ENCODE measurements around the gene SRRM3. TPM values are rescaled to one million over a fixed set of nuclear protein-coding genes. Genes with fewer than 3 reads are reported as not detected.

Gene SRRM3
- total RNA-seq, 1 experiment from 2014 or later, result 0.21 TPM

DNA sequence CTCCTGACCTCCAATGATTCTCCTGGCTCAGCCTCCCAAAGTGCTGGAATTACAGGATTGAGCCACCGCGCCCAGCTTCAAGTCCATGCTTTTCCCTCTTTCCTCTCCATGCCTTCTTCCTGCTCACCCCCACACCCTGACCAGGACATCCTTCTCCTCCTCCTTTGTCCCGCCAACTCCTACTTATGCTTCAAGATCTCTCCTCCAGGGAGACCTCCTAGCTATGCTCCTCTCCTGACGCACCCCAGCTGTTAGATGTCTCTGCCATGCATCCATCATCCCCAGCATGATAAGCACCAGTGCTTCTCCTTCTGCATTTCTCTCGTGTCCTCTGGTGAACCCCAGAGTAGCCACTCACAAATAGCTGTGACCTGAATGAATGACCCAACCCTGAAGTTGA is 21.1 kb downstream of the SRRM3 start:
- Mint-ChIP-seq H3K4me3 (ENCODE audit: low read depth, unreplicated experiment) (no peak overlapping the region), H3K27me3 (ENCODE audit: unreplicated experiment) (peaks cover 55% of the 10 kb centered on the region), H3K27ac (ENCODE audit: unreplicated experiment) (no peak overlapping the region), H3K36me3 (ENCODE audit: insufficient read depth, unreplicated experiment) (peaks cover 5% of the 10 kb centered on the region), H3K9me3 (ENCODE audit: low read depth, unreplicated experiment) (no peaks in the 10 kb centered on the region), H3K4me1 (ENCODE audit: low read depth, unreplicated experiment) (no peaks in the 10 kb centered on the region)
- BruUV-seq (replicated peaks), result no TSS peak
- TF ChIP-seq, protein P1, sequence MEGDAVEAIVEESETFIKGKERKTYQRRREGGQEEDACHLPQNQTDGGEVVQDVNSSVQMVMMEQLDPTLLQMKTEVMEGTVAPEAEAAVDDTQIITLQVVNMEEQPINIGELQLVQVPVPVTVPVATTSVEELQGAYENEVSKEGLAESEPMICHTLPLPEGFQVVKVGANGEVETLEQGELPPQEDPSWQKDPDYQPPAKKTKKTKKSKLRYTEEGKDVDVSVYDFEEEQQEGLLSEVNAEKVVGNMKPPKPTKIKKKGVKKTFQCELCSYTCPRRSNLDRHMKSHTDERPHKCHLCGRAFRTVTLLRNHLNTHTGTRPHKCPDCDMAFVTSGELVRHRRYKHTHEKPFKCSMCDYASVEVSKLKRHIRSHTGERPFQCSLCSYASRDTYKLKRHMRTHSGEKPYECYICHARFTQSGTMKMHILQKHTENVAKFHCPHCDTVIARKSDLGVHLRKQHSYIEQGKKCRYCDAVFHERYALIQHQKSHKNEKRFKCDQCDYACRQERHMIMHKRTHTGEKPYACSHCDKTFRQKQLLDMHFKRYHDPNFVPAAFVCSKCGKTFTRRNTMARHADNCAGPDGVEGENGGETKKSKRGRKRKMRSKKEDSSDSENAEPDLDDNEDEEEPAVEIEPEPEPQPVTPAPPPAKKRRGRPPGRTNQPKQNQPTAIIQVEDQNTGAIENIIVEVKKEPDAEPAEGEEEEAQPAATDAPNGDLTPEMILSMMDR (IDR thresholded peaks at IDR 0.05; ENCODE audit: unreplicated experiment), result no peak
- intact Hi-C loops (cut with micrococcal nuclease; ENCODE audit: unreplicated experiment), result no loop called here
- no peak for DNase-seq
- CTCF ChIA-PET, result interaction anchor here (1.3 kb wide), 1 partner anchor 91 kb away, joined by 3 read pairs; no protein-coding TSS in a partner anchor

DNA sequence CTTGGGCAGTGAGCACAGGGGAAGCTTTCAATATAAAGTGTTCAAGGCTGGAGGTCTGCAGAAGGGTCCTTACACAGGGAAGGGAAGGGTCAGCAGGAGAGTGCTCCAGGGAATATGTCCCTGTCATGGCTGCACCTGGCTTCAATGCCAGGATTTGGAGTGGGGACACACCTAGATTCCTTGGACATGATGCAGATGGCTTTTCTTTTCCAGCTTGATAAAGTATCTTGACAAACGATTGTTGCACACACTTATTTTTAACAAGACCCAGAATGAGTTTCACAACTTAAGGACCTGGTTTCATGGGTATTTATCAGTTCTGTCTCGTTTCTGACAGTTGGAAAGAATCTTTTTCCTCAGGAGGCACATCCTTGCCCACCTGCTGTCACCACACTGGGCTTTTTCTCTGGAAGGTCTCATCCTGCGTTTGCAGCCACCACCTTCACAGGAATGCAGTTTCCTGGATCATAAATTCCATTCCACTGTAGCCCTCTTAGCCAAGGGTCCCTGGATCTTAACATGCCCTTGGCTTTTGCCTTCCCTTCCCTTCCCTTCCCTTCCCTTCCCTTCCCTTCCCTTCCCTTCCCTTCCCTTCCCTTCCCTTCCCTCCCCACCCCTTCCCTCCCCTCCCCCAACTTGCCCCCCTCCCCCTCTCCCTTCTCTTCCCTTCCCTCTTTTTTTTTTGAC is 21.7 kb downstream of the SRRM3 start:
- H3K27ac Mint-ChIP-seq (ENCODE audit: unreplicated experiment), result no peak overlapping the region
- H3K9me3 Mint-ChIP-seq (ENCODE audit: low read depth, unreplicated experiment), result no peaks in the 10 kb centered on the region
- intact Hi-C loops (cut with micrococcal nuclease; ENCODE audit: unreplicated experiment), result no loop called here
- H3K36me3 Mint-ChIP-seq (ENCODE audit: insufficient read depth, unreplicated experiment), result peaks cover 5% of the 10 kb centered on the region
- peaks cover 51% of the 10 kb centered on the region for H3K27me3 Mint-ChIP-seq (ENCODE audit: unreplicated experiment)
- H3K4me1 Mint-ChIP-seq (ENCODE audit: low read depth, unreplicated experiment), result no peaks in the 10 kb centered on the region
- BruUV-seq (replicated peaks), result no TSS peak
- CTCF ChIA-PET, result no interaction called here
- TF ChIP-seq, protein P1 (IDR thresholded peaks at IDR 0.05; ENCODE audit: unreplicated experiment), result no peak
- H3K4me3 Mint-ChIP-seq (ENCODE audit: low read depth, unreplicated experiment), result no peak overlapping the region
- no peak for DNase-seq

DNA sequence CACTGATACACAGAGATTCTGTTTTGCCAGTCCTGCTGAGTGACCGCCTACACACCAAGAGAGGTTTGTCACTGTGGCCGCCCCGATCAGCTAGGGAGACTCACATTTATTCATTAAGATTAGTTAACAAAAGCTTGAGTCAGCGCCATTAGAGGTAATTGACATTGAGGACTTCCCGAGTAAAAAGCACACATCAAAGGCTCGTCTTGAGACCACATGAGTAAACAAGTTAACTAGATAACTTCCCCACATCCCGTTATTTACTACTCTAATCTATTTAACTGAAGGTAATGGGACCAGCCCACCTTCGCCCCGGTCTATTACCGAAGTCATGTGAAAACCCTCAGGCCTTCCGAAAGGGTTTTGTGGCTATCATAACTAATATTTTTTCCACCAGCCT is 23.0 kb downstream of the SRRM3 start:
- CTCF ChIA-PET, result no interaction called here
- peaks cover 58% of the 10 kb centered on the region for H3K27me3 Mint-ChIP-seq (ENCODE audit: unreplicated experiment)
- BruUV-seq (replicated peaks), result no TSS peak
- H3K36me3 Mint-ChIP-seq (ENCODE audit: insufficient read depth, unreplicated experiment), result peaks cover 5% of the 10 kb centered on the region
- H3K4me3 Mint-ChIP-seq (ENCODE audit: low read depth, unreplicated experiment), result no peak overlapping the region
- no peak overlapping the region for H3K27ac Mint-ChIP-seq (ENCODE audit: unreplicated experiment)
- intact Hi-C loops (cut with micrococcal nuclease; ENCODE audit: unreplicated experiment), result no loop called here
- H3K4me1 Mint-ChIP-seq (ENCODE audit: low read depth, unreplicated experiment), result no peaks in the 10 kb centered on the region
- DNase-seq, result no peak
- TF ChIP-seq, protein P1 (IDR thresholded peaks at IDR 0.05; ENCODE audit: unreplicated experiment), result no peak
- H3K9me3 Mint-ChIP-seq (ENCODE audit: low read depth, unreplicated experiment), result no peaks in the 10 kb centered on the region

DNA sequence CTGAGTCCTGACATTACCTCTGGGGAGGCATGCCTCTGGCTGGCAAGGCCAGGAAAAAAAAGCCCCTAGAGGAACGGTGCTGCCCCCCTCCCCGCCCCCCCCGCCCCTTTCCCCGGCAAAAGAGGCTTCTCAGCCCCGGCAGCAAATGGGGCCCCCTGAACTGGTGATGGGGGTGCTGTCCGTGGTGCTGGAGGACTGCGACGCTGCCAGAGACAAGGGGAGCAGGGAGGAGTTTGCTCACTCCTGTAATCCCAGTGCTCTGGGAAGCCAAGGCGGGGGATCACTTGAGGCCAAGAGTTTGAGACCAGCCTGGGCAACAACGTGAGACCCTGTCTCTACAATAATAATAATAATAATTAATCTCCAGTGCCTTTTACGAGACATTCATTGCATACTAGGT is 23.7 kb downstream of the SRRM3 start:
- Mint-ChIP-seq H3K27me3 (ENCODE audit: unreplicated experiment) (peaks cover 58% of the 10 kb centered on the region), H3K36me3 (ENCODE audit: insufficient read depth, unreplicated experiment) (peaks cover 5% of the 10 kb centered on the region), H3K4me1 (ENCODE audit: low read depth, unreplicated experiment) (no peaks in the 10 kb centered on the region), H3K9me3 (ENCODE audit: low read depth, unreplicated experiment) (no peaks in the 10 kb centered on the region), H3K27ac (ENCODE audit: unreplicated experiment) (no peak overlapping the region), H3K4me3 (ENCODE audit: low read depth, unreplicated experiment) (no peak overlapping the region)
- no TSS peak for BruUV-seq (replicated peaks)
- CTCF ChIA-PET, result no interaction called here
- intact Hi-C loops (cut with micrococcal nuclease; ENCODE audit: unreplicated experiment), result no loop called here
- DNase-seq, result peak; percentile 14
- TF ChIP-seq, protein P1 (IDR thresholded peaks at IDR 0.05; ENCODE audit: unreplicated experiment), result no peak

Data from Calu3 (cell line).